Measurements from ENCODE around the gene COL21A1. TPM values are rescaled to one million over a fixed set of nuclear protein-coding genes. Genes with fewer than 3 reads are reported as not detected.

COL21A1 gene
- total RNA-seq, 4 donors from 2014 or later = 1.3 to 2.1 (median 1.6) TPM

DNA sequence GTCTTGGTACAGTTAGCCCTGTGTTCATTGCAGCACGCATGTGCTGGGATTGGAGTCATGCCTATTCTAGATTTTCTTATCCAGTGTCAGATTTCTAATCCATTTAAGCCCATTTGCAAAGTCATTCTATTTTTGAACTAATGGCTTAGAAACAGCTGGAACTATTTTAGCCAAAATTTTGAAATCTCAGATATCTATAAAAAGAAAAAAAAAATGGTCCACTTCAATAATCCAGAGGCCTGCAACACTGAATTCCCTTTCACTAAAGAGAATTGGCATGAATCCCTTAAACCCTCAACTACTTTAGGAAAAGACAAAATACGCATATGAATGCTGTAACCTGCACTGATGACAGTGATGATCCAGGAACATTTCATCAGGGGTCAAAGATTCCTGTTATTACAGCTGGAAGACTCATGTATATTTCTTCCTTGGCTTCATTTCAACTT is 1.5 kb downstream of the COL21A1 start:
- intact Hi-C loops (cut with DNase I) = no loop called here
- Histone ChIP-seq H3K27ac (peak overlapping the region; percentile 14 to 66 (median 46)), H3K36me3 (no peaks in the 10 kb centered on the region), H3K4me1 (peaks cover 8 to 71% (median 18%) of the 10 kb centered on the region in 3 donors), H3K9me3 (no peaks in the 10 kb centered on the region), H3K27me3 (no peaks in the 10 kb centered on the region), H3K4me3 (peak overlapping the region in 1 of 4 donors; percentile 10)
- 24 to 28% methylated on average over 2 of the region's 2 CpGs for WGBS, 2 donors
- DNase-seq = no peak
- no peak for TF ChIP-seq POLR2A (IDR thresholded peaks at IDR 0.05)
- TF ChIP-seq, protein P1, sequence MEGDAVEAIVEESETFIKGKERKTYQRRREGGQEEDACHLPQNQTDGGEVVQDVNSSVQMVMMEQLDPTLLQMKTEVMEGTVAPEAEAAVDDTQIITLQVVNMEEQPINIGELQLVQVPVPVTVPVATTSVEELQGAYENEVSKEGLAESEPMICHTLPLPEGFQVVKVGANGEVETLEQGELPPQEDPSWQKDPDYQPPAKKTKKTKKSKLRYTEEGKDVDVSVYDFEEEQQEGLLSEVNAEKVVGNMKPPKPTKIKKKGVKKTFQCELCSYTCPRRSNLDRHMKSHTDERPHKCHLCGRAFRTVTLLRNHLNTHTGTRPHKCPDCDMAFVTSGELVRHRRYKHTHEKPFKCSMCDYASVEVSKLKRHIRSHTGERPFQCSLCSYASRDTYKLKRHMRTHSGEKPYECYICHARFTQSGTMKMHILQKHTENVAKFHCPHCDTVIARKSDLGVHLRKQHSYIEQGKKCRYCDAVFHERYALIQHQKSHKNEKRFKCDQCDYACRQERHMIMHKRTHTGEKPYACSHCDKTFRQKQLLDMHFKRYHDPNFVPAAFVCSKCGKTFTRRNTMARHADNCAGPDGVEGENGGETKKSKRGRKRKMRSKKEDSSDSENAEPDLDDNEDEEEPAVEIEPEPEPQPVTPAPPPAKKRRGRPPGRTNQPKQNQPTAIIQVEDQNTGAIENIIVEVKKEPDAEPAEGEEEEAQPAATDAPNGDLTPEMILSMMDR (IDR thresholded peaks at IDR 0.05) = no peak

DNA sequence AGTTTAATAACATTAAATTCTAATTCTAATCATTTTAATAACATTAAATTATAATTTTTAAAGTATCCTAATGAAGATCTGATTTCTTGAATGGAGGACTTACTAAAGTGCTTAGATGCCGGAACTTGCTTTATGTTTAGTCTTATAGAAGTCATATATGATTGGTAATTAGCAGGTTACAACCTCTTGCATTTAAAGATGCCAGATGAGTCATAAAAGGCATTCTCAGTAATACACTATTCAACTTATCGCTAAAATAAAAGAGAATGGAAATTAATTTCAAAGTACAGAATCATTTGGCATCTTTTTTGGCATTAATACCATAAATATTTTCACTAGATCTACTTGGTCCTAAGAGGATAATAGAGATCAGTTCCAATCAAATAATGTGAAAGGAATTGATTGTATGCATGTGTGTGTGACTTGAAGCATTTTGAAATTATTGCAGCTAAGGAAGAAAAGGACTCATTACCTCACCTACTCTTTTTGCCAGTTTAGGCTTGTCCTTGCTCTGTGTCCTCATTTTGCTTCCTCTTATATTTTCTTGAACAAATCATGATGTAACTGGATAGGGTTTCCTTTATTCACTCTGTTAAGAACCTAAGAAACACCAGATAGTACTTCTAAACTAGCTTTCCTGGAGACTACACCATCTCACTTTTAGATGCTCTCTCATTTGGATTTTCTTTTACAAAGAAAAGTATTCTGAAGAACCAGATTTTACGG is 2.7 kb downstream of the COL21A1 start:
- Histone ChIP-seq H3K36me3 (no peaks in the 10 kb centered on the region), H3K27ac (peak overlapping the region in 3 of 4 donors; percentile 33 to 66 (median 59)), H3K9me3 (no peaks in the 10 kb centered on the region), H3K27me3 (no peaks in the 10 kb centered on the region), H3K4me3 (no peak overlapping the region), H3K4me1 (peaks cover 8 to 79% (median 18%) of the 10 kb centered on the region in 3 donors)
- no peak for DNase-seq
- TF ChIP-seq, protein P1 (IDR thresholded peaks at IDR 0.05) = no peak
- no peak for TF ChIP-seq POLR2A (IDR thresholded peaks at IDR 0.05)
- 39 to 58% methylated on average over 3 of the region's 3 CpGs for WGBS, 2 donors
- intact Hi-C loops (cut with DNase I) = no loop called here

DNA sequence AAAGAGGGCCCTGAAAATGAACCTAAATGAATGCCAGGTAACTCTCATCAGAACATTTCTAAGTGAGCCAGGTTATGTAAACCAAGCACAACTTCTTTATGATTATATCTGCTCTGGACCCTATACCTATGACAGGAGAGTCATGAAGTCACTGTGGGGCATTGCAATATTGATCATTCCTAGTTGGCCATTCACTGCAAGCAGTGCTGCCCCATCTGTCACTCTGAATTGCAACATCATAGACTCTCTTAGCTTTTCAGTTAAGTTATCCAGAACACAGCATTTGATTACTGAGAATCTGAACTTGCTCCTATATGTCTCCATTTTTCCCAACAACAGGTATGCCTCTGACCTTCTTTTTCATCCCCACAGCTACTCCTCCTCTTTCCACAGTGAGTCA is 3.3 kb downstream of the COL21A1 start:
- no peak for TF ChIP-seq POLR2A (IDR thresholded peaks at IDR 0.05)
- TF ChIP-seq, protein P1 (IDR thresholded peaks at IDR 0.05) = no peak
- H3K27me3 ChIP-seq = no peaks in the 10 kb centered on the region
- intact Hi-C loops (cut with DNase I) = no loop called here
- H3K9me3 ChIP-seq = no peaks in the 10 kb centered on the region
- H3K36me3 ChIP-seq = no peaks in the 10 kb centered on the region
- no peak overlapping the region for H3K4me3 ChIP-seq
- no peak for DNase-seq
- peaks cover 8 to 79% (median 18%) of the 10 kb centered on the region in 3 donors for H3K4me1 ChIP-seq
- peak overlapping the region in 2 of 4 donors; percentile 10 to 59 for H3K27ac ChIP-seq

DNA sequence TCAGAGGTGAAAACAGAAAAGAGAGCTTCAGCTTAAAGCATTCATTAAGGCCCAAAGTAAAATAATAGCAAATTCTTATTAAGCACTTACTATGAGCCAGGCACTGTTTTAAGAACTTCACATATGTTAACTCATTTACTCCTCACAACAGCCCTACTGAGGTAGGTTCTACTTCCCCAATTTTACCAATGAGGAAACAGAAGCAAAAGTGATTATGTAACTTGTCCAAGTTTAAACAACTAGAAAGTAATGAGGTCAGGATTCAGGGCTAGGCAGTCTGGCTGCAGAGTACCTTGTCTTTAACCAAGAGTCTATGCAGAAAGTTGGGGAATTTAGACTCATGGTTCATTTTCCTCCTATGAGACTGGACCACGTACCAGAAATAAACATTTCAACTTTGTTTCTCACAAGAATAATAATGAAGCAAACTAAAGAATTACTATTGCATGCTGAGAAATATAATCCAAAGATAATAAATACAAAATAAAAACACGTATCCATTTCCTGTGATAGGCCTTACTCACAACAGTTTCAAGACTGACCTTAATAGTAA is 3.8 kb downstream of the COL21A1 start:
- Histone ChIP-seq H3K4me1 (peaks cover 8 to 83% (median 18%) of the 10 kb centered on the region in 3 donors), H3K27me3 (no peaks in the 10 kb centered on the region), H3K9me3 (no peaks in the 10 kb centered on the region), H3K27ac (peak overlapping the region in 1 of 4 donors; percentile 10), H3K36me3 (no peaks in the 10 kb centered on the region), H3K4me3 (no peak overlapping the region)
- 64 to 77% methylated on average over 2 of the region's 2 CpGs for WGBS, 2 donors
- no peak for DNase-seq
- TF ChIP-seq, protein P1 (IDR thresholded peaks at IDR 0.05) = no peak
- TF ChIP-seq POLR2A (IDR thresholded peaks at IDR 0.05) = no peak
- intact Hi-C loops (cut with DNase I) = no loop called here

DNA sequence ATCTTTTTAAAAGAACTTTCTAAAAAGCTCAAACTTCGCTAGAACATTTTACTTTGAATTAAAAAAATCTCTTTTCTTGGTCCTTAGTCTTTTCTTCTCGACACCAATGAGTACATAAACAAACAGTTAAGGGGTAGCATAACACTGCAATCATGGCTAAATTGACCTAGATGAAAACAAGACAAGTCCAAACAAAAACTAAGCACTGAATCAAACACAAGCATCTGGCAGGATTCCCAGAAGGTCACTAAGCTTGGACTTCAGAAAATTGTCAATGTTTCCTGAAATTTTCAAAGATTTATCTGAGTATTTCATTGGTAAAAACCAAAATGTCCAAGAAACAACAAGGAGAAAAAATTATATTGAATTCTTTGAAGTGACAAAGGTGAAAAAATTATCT is 5.0 kb downstream of the COL21A1 start:
- WGBS, 2 donors = 16 to 40% methylated on average over 2 of the region's 2 CpGs
- no peak for DNase-seq
- H3K9me3 ChIP-seq = no peaks in the 10 kb centered on the region
- H3K27me3 ChIP-seq = no peaks in the 10 kb centered on the region
- H3K4me1 ChIP-seq = peaks cover 3 to 87% (median 18%) of the 10 kb centered on the region in 3 donors
- H3K36me3 ChIP-seq = no peaks in the 10 kb centered on the region
- intact Hi-C loops (cut with DNase I) = no loop called here
- H3K27ac ChIP-seq = no peak overlapping the region
- H3K4me3 ChIP-seq = no peak overlapping the region
- TF ChIP-seq POLR2A (IDR thresholded peaks at IDR 0.05) = no peak
- TF ChIP-seq, protein P1 (IDR thresholded peaks at IDR 0.05) = no peak
